ENCODE measurements around the gene GPRIN1. TPM values are rescaled to one million over a fixed set of nuclear protein-coding genes. Genes with fewer than 3 reads are reported as not detected.

GPRIN1 gene
- polyA plus RNA-seq, 1 experiment, result 4.0 TPM

- no peak overlapping the region for H3K4me3 ChIP-seq (ENCODE audit: low read depth, low read length)
- no peak overlapping the region for H3K27ac ChIP-seq (ENCODE audit: low read depth, low read length)
- no peak for DNase-seq (ENCODE audit: low read depth, low spot score)
- ChIA-PET CTCF (interaction anchor here (4.2 kb wide), 1 partner anchor 15 kb away, joined by 21 read pairs; no protein-coding TSS in a partner anchor), POLR2A (no interaction called here)
- no peak for TF ChIP-seq CTCF (IDR thresholded peaks at IDR 0.05; ENCODE audit: low read depth, low read length)
- H3K9me3 ChIP-seq (ENCODE audit: control insufficient read depth, insufficient read depth, low read length), result peaks cover 36% of the 10 kb centered on the region
- H3K27me3 ChIP-seq (ENCODE audit: control insufficient read depth, insufficient read depth, low read length), result no peaks in the 10 kb centered on the region
These were observed 21.7 kb downstream of the GPRIN1 start for GRCh38 chr5:176588297-176588696.

- DNase-seq (ENCODE audit: low read depth, low spot score), result no peak
- Histone ChIP-seq H3K27ac (ENCODE audit: low read depth, low read length) (no peak overlapping the region), H3K4me3 (ENCODE audit: low read depth, low read length) (no peak overlapping the region), H3K9me3 (ENCODE audit: control insufficient read depth, insufficient read depth, low read length) (peaks cover 36% of the 10 kb centered on the region), H3K27me3 (ENCODE audit: control insufficient read depth, insufficient read depth, low read length) (no peaks in the 10 kb centered on the region)
- CTCF ChIA-PET, result interaction anchor here (1.3 to 4.2 kb wide), 2 partner anchors 14 to 70 kb away, joined by 3 to 21 read pairs; no protein-coding TSS in a partner anchor
- TF ChIP-seq CTCF (IDR thresholded peaks at IDR 0.05; ENCODE audit: low read depth, low read length), result no peak
- POLR2A ChIA-PET, result interaction anchor here (0.7 kb wide), 1 partner anchor 1013 kb away, joined by 3 read pairs; no protein-coding TSS in a partner anchor
These were observed 22.6 kb downstream of the GPRIN1 start for GRCh38 chr5:176587398-176587797.

GRCh38 chr5:176583076-176583475 lies 26.9 kb downstream of the GPRIN1 start:
- peaks cover 29% of the 10 kb centered on the region for H3K9me3 ChIP-seq (ENCODE audit: control insufficient read depth, insufficient read depth, low read length)
- no peak overlapping the region for H3K27ac ChIP-seq (ENCODE audit: low read depth, low read length)
- no peak overlapping the region for H3K4me3 ChIP-seq (ENCODE audit: low read depth, low read length)
- ChIA-PET CTCF (interaction anchor here (1.4 kb wide), 1 partner anchor 9 kb away, joined by 4 read pairs; no protein-coding TSS in a partner anchor), POLR2A (no interaction called here)
- no peaks in the 10 kb centered on the region for H3K27me3 ChIP-seq (ENCODE audit: control insufficient read depth, insufficient read depth, low read length)
- no peak for TF ChIP-seq CTCF (IDR thresholded peaks at IDR 0.05; ENCODE audit: low read depth, low read length)
- no peak for DNase-seq (ENCODE audit: low read depth, low spot score)

- H3K9me3 ChIP-seq (ENCODE audit: control insufficient read depth, insufficient read depth, low read length), result peaks cover 25% of the 10 kb centered on the region
- H3K4me3 ChIP-seq (ENCODE audit: low read depth, low read length), result no peak overlapping the region
- no peak for DNase-seq (ENCODE audit: low read depth, low spot score)
- no peak for TF ChIP-seq CTCF (IDR thresholded peaks at IDR 0.05; ENCODE audit: low read depth, low read length)
- ChIA-PET POLR2A (no interaction called here), CTCF (no interaction called here)
- no peaks in the 10 kb centered on the region for H3K27me3 ChIP-seq (ENCODE audit: control insufficient read depth, insufficient read depth, low read length)
- H3K27ac ChIP-seq (ENCODE audit: low read depth, low read length), result no peak overlapping the region
These were observed 28.6 kb downstream of the GPRIN1 start for GRCh38 chr5:176581361-176581760.

- POLR2A ChIA-PET, result interaction anchor here (0.6 kb wide), 1 partner anchor 34 kb away, joined by 3 read pairs; no protein-coding TSS in a partner anchor
- no peak for TF ChIP-seq CTCF (IDR thresholded peaks at IDR 0.05; ENCODE audit: low read depth, low read length)
- H3K4me3 ChIP-seq (ENCODE audit: low read depth, low read length), result no peak overlapping the region
- H3K27me3 ChIP-seq (ENCODE audit: control insufficient read depth, insufficient read depth, low read length), result no peaks in the 10 kb centered on the region
- no peak for DNase-seq (ENCODE audit: low read depth, low spot score)
- H3K9me3 ChIP-seq (ENCODE audit: control insufficient read depth, insufficient read depth, low read length), result peaks cover 5% of the 10 kb centered on the region
- H3K27ac ChIP-seq (ENCODE audit: low read depth, low read length), result no peak overlapping the region
- CTCF ChIA-PET, result interaction anchor here (0.6 to 2.6 kb wide), 6 partner anchors 10 to 162 kb away, joined by 3 to 16 read pairs (median 5); no protein-coding TSS in a partner anchor
These were observed 30.6 kb downstream of the GPRIN1 start for GRCh38 chr5:176579323-176579722.

All from AG04450 (cell line).